Fibroblast of gingiva (primary cell): ENCODE results near the gene LIPC.
"Not testable (repeated sequence)": the region's sequence is repeated elsewhere in the genome, so short reads cannot be mapped to it uniquely, and the experiment has no call there.

Source experiments
- DNase-seq: peaks from one replicate; pipeline ENCODE4 v3.0.0-alpha.2; 2011; ENCODE audit warnings: low read depth

The LIPC gene

DNA sequence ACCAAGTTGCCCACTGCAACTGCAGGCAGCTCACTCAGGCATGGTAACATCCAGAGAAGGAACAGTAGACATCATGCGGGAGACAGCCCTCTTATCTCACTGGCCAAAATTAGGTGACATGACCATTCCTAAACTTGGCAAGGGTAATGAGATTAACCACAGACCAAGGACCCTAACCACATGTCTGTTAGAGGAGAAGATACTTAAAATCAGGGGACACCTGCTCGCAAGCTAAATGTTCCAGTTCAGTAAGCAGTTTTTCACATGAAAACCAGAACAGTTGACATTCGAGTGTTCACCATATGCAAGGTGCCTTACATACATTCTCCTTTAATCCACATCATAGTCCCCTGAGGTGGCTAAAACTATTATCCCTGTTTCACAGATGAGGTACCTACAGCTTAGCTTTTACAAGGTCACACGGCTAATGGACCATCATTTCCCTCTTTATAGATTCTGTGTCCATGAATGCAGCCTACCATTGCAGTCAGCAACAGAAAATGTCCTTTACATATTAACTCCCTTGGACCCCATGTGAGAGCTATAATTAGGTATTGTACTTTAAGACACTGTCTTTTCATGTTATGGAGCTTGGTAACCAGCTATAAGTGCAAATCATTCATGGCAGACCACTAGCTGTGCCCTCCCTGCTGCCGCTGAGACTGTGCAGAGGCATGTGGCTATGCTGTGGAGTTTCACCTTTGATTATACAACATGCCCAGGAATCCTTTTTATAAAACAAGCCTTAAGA, 154.1 kb downstream of the LIPC start:
- DNase-seq: no peak

DNA sequence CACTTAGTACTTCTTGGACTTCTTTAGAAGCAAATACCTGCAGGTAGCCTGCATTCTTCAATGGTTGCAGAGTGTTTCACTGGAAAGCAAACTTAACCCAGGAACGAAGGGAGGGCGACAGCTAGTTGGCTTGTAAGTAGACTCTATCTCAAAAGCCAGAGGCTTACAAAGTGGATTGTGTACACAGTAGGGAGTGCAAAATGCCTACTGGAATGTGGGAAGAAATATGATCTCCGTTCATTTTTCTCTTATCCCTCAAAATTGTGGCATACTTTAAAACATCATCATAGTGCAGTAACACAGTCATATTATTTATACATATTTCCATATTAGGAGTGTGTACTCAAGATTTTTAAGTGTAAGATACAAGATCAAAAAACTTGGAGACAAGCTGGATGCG, 155.7 kb downstream of the LIPC start:
- DNase-seq: no peak

DNA sequence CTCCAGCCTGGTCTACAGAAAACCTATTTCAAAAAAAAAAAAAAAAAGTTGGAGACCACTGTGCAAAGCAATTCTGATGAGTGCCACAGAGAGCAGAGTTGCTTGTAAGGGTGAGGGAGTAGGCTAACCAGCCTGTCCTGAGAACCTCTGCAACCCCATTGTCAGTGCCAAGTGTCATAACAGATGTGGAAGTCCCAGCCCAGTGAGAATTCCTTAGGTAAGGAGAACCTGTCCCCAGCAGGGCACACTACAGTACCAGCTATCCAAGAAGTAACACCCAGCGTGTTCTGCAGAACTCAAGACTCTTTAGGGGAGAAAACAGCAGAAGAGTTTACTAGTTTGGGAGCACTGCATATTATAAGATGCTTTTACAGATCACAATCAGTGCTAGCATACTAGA, 156.3 kb downstream of the LIPC start:
- no peak for DNase-seq

DNA sequence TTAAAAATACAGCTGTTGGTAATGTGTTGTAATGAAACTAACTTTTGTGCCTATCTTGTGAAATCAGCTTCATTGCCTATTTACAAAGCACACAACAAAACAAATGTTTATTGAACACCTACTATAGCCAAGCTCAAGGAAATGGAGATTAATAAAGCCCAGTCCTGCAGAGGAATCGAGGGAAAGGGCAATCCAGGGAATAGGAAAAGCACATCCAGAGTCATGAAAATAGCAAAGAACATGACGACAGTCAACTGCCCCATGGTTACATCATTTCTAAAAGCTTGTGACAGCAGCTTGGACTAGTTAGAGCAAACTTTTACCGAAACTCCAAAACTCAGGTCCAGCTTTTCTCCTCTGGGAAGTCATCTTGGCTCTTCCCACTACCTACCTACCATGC, 157.3 kb downstream of the LIPC start:
- no peak for DNase-seq

DNA sequence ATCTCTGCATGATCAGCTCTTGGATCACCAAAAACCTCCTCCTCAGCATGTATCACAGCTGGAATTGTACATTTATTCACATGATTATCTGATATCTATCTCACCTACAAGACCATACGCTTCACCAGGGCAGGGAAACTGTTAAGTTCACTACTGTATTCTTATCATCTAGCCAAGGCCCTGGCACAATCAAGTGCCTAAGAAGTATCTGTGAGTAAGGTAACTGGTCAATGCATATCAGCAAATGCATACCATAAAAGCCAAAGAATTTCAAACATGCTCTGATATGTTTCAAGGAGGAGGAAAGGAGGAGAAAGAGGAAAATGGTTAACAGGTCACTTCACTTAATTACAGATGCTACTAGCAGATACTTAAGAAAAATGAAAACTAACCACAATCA, 158.4 kb downstream of the LIPC start:
- DNase-seq: no peak

DNA sequence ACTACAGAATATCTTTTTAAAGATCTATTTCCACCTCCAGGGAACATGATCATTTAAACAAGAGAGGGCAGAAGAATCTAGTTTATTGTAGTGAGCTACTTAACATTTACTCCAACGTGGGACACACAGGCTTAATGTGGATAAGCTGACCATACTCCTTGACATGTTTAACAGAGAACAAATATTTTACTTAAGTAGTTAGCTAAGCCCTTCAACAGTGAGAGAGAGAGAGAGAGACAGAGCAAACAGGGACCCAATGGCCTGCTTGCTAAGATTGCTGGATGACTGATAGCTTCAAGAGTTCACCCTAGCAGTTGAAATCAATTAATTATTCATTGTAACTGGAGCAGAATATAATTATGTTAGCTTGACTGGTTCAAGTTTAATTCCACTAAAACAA, 159.1 kb downstream of the LIPC start:
- DNase-seq: no peak

DNA sequence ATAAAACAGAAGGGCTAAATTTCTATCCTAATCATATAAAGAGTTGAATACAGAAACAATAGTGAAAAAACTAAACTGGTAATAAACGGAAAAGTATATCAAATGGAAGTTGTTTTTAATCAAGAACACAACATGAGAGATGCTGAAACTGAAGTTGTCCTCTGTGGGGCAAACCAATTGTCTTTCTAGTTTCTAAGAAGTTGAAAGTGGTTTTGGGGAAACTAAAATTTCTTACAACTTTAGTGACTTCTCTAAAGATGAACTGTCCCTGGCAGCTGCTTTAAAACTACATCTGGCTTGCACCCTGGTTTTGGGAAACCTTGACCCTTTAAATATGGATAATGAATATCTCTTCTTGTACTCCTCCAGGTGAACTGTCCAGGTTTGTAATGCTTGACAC, 162.1 kb downstream of the LIPC start:
- DNase-seq: no peak

DNA sequence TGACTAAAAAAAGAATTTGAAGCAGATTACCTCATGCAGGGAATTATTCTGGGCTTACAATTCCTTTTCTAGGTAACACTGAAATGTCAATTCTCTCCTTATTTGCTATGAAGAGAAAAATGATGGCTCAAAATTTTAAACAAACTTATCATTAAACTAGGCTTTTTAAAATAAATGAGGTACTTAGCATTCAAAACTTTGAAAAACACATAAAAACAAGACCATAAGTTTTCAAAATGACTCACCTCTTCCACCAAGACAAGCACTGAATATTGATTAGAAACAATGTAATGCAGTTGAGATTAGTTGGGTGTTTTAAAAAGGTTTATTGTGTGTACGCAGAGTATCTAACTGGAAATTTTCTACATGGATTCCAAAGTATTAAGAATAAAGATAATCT, 163.1 kb downstream of the LIPC start:
- no peak for DNase-seq

DNA sequence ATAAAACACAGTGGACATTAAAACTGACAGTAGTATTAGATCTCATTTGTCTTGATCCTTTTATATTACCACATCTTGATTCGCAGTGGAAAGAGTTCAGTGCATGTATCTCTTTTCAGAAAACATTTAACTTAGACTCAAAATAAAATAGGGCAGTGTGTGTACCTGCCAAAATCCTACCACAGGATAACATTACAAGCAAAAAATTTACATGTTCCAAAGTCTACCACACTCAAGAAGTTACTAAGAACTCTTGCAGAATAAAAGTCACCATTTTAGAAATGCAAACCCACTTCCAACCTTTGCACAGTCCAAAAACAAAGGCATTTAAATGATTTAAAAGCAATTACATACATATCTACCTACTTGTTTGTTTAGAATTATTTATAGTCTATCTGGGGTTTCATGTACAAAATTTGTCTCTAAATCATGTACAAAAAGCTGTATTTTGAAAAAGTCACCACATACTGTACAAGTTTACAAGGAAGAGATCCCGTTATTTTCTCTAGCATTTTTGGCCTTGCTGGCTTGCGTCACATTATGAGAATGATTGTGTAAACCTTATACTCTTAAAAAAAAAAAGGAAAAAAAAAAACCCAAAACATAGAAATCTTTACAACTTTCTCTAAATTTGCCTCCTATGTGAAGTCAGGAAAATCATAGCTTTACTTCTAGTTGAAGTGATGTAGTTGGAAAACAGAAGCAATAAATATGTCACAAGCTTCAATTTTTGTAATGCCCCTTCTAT, 163.9 kb downstream of the LIPC start:
- peak; percentile 14 for DNase-seq

DNA sequence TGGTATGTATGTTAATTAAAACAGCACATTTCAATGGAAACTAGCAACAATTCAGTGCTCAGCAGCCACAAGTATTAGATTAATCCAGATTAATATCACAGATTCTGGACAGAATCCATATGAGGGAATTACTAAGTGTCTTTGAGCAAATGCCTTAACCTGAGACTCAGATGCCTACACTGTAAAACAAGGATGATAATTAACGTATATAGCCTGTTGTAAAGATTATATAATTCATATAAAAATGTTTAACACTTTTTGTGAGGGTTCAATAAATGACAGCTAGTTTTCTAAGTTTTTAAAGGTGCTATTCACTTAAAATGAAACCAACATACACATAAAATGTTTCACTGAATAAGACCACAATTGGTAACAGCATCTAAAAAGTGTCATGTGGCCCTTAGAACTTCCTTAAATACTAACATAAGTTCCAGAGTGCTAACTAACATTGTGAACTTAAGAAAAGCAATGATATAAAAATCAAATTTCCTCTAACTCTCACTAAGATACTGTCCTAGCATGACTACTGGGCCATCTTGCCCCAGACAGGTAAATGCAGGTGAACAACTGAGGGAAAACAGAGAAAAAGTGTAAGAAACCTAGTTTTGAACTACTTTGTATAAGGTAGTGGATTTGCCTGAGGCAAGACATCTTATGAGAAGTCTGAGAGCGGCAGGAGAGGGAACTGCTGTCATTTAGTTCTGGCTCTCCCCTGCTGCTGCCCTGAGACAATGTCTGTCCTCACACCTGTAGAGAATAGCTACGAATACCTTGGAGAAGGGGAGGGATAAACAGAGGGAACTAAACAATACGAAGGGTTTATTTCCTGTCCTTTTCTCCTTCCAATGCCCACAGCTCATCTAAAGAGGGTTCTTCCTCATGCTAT, 166.4 kb downstream of the LIPC start:
- no peak for DNase-seq

DNA sequence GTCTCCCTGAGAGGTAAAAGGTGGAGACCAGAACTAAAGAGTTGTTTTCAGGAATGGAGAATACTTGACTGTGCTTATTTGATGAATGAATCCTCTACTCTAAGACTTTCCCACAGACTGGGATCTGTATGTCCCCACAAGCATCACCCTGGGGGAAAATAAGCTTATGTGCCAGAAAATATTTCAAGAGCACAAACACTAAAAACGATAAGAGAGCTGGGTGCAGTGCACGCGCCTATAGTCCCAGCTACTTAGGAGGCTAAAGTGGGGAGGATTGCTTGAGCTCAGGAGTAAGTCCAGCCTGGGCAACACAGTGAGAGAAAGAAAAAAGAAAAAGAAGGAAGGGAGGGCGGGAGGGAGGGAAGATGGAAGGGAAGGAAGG, 167.0 kb downstream of the LIPC start:
- DNase-seq: no peak

DNA sequence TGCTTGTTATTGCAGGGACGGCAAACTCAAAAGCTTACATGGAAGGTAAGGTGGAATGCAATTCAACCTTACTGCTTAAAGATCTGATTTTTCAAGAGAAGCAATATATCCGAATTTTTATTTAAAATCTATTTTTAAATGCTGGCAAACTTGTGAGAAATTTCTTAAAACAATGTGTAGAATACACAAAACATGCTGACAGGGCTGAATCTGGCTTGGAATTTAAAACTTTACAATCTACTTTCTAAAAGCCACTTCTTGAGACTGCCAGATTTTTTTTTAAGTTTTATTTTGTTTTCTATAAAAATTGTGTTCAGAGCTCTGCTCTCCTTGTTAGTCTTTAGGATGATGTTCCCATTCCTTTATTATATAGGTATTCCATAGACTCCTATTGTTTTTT, 171.0 kb downstream of the LIPC start:
- DNase-seq: no peak

DNA sequence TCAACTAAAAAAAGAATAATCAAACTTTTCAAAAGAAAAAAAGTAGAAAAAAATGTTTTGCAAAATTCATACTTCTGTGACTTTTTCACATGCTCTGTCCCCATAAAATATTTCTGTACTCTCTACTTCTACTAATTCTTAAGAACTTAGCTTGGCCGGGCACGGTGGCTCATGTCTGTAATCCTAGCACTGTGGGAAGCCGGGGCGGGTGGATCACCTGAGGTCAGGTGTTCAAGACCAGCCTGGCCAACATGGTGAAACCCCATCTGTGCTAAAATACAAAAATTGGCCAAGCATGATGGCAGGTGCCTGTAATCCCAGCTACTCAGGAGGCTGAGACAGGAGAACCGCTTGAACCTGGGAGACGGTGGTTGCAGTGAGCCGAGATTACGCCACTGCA, 172.1 kb downstream of the LIPC start:
- not testable (repeated sequence) for DNase-seq

DNA sequence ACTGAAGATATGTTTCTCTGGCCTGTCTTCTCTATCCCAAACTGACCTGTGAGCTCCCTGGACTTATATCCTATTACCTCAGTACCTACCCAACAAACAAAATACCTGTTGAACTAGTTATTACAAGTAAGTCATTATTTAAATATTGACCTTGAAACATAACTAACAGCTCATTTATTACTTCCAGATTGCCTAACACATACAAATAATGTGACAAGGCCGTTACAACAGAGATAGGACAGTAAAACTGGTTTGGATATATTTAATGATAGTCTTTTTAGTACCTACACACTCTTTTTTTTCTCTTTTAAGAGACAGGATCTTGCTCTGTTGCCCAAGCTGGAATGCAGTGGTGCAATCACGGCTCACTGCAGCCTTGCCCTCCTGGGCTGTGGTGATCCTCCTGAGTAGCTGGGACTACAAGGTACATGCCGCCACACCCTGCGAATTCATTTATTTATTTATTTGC, 172.7 kb downstream of the LIPC start:
- DNase-seq: no peak

DNA sequence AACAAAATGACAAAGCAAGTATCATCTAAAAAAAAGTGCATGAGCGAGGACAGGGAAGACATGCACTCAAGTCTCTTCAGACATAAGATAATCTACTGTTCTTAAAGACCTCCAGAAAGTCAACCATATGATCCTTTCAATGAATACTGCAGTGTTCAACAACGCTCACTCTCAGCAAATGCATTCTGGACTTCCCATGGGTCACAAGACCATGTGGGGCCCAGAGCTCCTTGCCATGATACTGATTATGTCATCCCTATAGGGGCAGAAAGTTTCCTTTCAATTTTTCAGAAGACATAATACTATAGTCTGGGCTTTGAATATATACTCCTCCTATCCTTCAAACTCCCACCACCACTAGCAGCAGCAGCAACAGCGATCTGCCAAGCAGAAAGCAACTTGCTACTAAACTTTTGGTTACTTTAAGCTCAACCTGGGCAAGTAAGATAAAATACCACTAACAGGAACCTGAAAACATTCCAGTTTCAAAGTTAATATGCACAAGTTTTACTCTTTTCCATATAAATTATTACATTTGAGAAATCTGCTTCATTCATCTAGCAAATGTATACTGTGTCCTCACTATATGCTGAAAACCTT, 174.2 kb downstream of the LIPC start:
- DNase-seq: no peak

DNA sequence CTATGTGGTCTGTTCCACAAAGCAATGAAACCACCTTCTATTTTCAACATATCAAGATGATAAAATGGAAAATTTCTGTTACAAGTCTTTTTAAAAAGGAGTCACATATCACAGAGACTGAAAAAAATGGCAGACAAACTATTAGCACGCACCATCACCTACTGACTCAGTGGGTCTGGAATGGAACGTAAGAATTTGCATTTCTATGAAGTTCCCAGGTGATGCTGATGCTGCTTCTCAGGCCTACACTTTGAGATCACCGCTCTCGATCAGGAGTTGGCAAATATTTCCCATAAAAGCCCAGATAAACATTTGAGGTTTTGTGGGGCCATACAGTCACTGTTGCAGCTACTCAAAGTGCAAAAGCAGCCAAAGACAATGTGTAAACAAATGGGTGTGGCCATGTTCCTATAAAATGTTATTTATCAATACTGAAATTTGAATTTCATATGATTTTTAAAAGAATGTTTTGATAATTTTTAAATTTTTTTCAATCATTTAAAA, 174.8 kb downstream of the LIPC start:
- no peak for DNase-seq

DNA sequence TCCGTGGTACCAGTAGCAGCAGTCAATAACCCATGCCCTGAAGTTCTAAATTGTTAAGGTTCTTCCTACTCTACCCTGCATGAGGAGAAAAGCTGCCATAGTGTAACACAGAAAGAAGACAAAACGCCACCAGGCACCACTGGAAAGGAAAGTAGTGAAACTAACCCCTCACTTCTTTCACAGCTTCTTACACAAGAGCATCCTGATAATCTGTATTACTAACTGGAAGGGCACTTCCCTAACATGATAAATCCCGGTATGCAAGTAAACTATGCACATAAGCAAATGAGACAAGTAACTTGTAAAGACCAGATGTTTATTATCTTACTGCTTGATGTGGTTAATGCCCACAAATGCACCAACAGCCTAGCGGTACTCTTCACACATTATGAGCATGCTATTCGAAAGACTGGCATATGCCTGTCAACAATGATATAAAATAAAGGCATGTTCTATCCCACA, 176.4 kb downstream of the LIPC start:
- peak; percentile 49 for DNase-seq

DNA sequence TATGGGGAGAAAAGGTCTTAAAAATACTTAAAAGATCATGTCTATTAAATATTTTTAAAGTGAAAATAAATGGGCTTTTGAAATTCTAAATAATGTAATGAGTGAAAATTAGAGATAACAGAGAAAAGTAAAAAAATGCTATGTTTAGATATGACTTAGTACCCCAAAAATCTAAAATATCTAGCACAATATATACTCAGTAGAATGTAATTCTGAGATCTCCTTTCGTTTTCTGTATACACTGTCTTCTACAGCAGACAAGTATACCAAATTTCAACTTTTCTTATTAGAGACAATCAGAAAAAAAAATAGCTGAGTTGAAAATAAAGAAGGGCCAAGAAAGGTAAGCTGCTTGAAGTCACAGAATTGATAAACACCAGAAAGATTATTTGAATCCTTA, 176.9 kb downstream of the LIPC start:
- DNase-seq: no peak

DNA sequence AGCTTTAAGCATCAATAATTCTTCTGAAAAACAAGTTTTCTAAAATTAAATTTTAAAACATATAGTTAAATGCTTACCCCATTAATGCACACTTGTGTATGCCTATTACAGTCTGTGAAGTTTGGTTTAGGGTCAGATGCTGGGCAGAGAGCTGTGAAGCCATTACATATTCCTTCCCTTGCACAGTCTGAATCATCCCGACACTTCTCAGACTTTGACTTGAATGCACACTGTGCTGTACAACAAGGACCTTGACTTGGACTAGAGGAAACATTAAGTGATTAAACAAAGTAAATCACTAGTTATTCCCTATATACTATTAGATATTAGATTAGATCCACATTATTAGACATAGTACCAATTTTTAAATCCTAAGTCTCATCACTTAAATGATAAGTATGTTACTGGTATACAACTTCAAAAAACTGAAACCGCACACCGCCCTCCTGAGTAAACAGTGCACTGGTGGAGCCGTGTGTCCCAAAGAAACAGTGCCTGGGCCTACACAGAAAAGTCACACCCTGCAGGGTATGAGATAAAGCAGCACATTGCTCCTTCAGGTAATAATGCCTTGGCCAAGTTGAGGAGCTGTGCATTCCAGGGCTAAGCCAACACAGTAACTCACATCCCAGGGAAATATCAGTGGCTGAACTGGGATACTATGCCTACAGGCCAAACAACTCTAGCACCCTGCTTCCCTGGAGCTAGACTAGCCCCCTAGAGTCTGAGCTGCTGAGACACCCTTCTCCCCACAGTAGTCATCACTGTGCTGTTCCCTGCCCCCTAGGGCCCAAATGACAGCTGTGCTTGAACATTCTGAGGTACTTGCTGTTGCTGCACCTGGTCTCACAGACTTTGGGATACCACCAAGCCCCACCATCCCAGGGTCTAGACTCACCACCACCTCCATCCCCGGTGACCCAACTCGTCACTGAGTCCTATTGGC, 180.2 kb downstream of the LIPC start:
- DNase-seq: no peak

DNA sequence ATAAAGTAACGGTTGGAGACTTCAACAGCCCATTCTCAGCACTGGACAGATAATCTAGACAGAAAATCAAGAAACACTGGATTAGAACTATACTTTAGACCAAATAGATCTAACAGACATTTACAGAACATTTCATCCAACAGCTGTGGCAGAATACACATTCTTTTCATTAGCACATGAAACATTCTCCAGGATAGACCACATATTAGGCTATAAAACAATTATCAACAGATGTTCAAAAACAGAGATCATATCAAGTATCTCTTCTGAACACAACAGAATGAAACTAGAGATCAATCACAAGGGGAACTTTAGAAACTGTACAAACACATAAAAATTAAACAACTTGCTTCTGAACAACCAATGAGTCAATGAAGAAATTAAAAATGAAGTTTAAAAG, 184.4 kb downstream of the LIPC start:
- DNase-seq: peak; percentile 64
